Mesodermal cell (in vitro differentiated cells): ENCODE data around the gene INSC.

Source experiments
- H3K27ac ChIP-seq: 2 replicates; pipeline ENCODE4 v1.7.0; 2013; ENCODE audit warnings: mild to moderate bottlenecking, low read depth, low read length, moderate library complexity; ENCODE audit not compliant: severe bottlenecking
- H3K36me3 ChIP-seq: 2 replicates; pipeline ENCODE4 v1.7.1; 2013; ENCODE audit warnings: mild to moderate bottlenecking, low read length, moderate library complexity; ENCODE audit not compliant: control insufficient read depth, insufficient read depth
- H3K4me1 ChIP-seq: one replicate; pipeline ENCODE4 v1.7.1; 2013; ENCODE audit warnings: mild to moderate bottlenecking, low read length; ENCODE audit not compliant: insufficient read depth, control insufficient read depth, poor library complexity, severe bottlenecking
- H3K4me3 ChIP-seq: 2 replicates; pipeline ENCODE4 v1.7.0; 2013; ENCODE audit warnings: low read length, control low read depth, mild to moderate bottlenecking; ENCODE audit not compliant: insufficient read depth, poor library complexity, severe bottlenecking; ENCODE audit errors: extremely low read depth
- H3K9me3 ChIP-seq: 2 replicates; pipeline ENCODE4 v1.7.1; 2013; ENCODE audit warnings: mild to moderate bottlenecking, low read length, moderate library complexity; ENCODE audit not compliant: control insufficient read depth
- WGBS, 2 experiments: methylation state at CpG; one replicate each; pipeline ENCODE4 v1.1.5; 2013; ENCODE audit warnings: missing lambda C conversion rate in 2 of 2; ENCODE audit not compliant: insufficient coverage in 2 of 2; 5-methylcytosine and 5-hydroxymethylcytosine counted together

Gene INSC

GRCh38 chr11:15189189-15189588 lies 74.5 kb downstream of the INSC start:
- H3K27ac ChIP-seq = no peak overlapping the region
- no CpG with 5 or more reads among the region's 1 CpG for WGBS, 2 experiments
- no peaks in the 10 kb centered on the region for H3K4me1 ChIP-seq
- H3K36me3 ChIP-seq = no peaks in the 10 kb centered on the region
- H3K9me3 ChIP-seq = no peaks in the 10 kb centered on the region
- no peak overlapping the region for H3K4me3 ChIP-seq

- 73 to 93% methylated on average over 1 to 2 of the region's 3 CpGs for WGBS, 2 experiments
- H3K4me3 ChIP-seq = no peak overlapping the region
- no peaks in the 10 kb centered on the region for H3K36me3 ChIP-seq
- no peaks in the 10 kb centered on the region for H3K4me1 ChIP-seq
- no peak overlapping the region for H3K27ac ChIP-seq
- H3K9me3 ChIP-seq = no peaks in the 10 kb centered on the region
Measured at GRCh38 chr11:15189641-15190365, 75.1 kb downstream of the INSC start.

GRCh38 chr11:15190611-15191010 lies 75.9 kb downstream of the INSC start:
- Histone ChIP-seq H3K9me3 (no peaks in the 10 kb centered on the region), H3K36me3 (no peaks in the 10 kb centered on the region), H3K4me1 (no peaks in the 10 kb centered on the region), H3K4me3 (no peak overlapping the region), H3K27ac (no peak overlapping the region)
- 100% methylated on average over 1 of the region's 3 CpGs for WGBS, 2 experiments

GRCh38 chr11:15192005-15192556 lies 77.4 kb downstream of the INSC start:
- Histone ChIP-seq H3K4me3 (no peak overlapping the region), H3K27ac (no peak overlapping the region), H3K36me3 (no peaks in the 10 kb centered on the region), H3K4me1 (no peaks in the 10 kb centered on the region), H3K9me3 (no peaks in the 10 kb centered on the region)
- WGBS, 2 experiments = no CpG with 5 or more reads among the region's 1 CpG

GRCh38 chr11:15194671-15195415 lies 80.1 kb downstream of the INSC start:
- Histone ChIP-seq H3K9me3 (no peaks in the 10 kb centered on the region), H3K36me3 (no peaks in the 10 kb centered on the region), H3K4me3 (no peak overlapping the region), H3K4me1 (no peaks in the 10 kb centered on the region), H3K27ac (no peak overlapping the region)
- 94 to 100% methylated on average over 1 to 2 of the region's 2 CpGs for WGBS, 2 experiments

GRCh38 chr11:15195454-15196200 lies 80.9 kb downstream of the INSC start:
- 89 to 100% methylated on average over 2 of the region's 2 CpGs for WGBS, 2 experiments
- H3K27ac ChIP-seq = no peak overlapping the region

GRCh38 chr11:15196704-15197103 lies 82.0 kb downstream of the INSC start:
- no peak overlapping the region for H3K4me3 ChIP-seq
- no peak overlapping the region for H3K27ac ChIP-seq
- H3K36me3 ChIP-seq = no peaks in the 10 kb centered on the region
- no peaks in the 10 kb centered on the region for H3K4me1 ChIP-seq
- 67 to 83% methylated on average over 1 of the region's 1 CpG for WGBS, 2 experiments
- H3K9me3 ChIP-seq = no peaks in the 10 kb centered on the region

More at GRCh38 chr11:15195454-15196200, 80.9 kb downstream of the INSC start:
- H3K4me1 ChIP-seq = no peaks in the 10 kb centered on the region
- no peaks in the 10 kb centered on the region for H3K36me3 ChIP-seq
- no peaks in the 10 kb centered on the region for H3K9me3 ChIP-seq
- no peak overlapping the region for H3K4me3 ChIP-seq

- H3K4me3 ChIP-seq = no peak overlapping the region
- H3K27ac ChIP-seq = no peak overlapping the region
- WGBS, 2 experiments = 61 to 81% methylated on average over 2 of the region's 2 CpGs
- no peaks in the 10 kb centered on the region for H3K4me1 ChIP-seq
- no peaks in the 10 kb centered on the region for H3K36me3 ChIP-seq
- H3K9me3 ChIP-seq = no peaks in the 10 kb centered on the region
Measured at GRCh38 chr11:15197696-15198095, 83.0 kb downstream of the INSC start.

- no CpG with 5 or more reads among the region's 2 CpGs for WGBS, 2 experiments
Measured at GRCh38 chr11:15198284-15198683, 83.6 kb downstream of the INSC start.

GRCh38 chr11:15199693-15200092 lies 85.0 kb downstream of the INSC start:
- no peaks in the 10 kb centered on the region for H3K36me3 ChIP-seq
- no peaks in the 10 kb centered on the region for H3K4me1 ChIP-seq
- WGBS, 2 experiments = 93 to 94% methylated on average over 2 to 3 of the region's 3 CpGs
- H3K9me3 ChIP-seq = no peaks in the 10 kb centered on the region
- H3K27ac ChIP-seq = no peak overlapping the region
- H3K4me3 ChIP-seq = no peak overlapping the region

More at GRCh38 chr11:15198284-15198683, 83.6 kb downstream of the INSC start:
- no peaks in the 10 kb centered on the region for H3K4me1 ChIP-seq
- no peaks in the 10 kb centered on the region for H3K36me3 ChIP-seq
- no peak overlapping the region for H3K4me3 ChIP-seq
- no peak overlapping the region for H3K27ac ChIP-seq
- no peaks in the 10 kb centered on the region for H3K9me3 ChIP-seq
